Peyer's patch (tissue), 4 donors: Measurements from ENCODE around the gene HKDC1. TPM values are rescaled to one million over a fixed set of nuclear protein-coding genes. Genes with fewer than 3 reads are reported as not detected.

Experiments used
- DNase-seq, 3 donors: peaks; one replicate each; pipeline ENCODE4 v3.0.0-alpha.2; 2017 to 2019
- H3K27ac ChIP-seq, 4 donors: fragments of 200-600 bp; sonication (generic); one replicate each; pipeline ENCODE4 v1.5.1; 2016 to 2019
- H3K27me3 ChIP-seq, 2 donors: fragments of 200-600 bp; sonication (generic); one replicate each; pipeline ENCODE4 v1.5.1; 2019
- H3K36me3 ChIP-seq, 3 donors: fragments of 200-600 bp; sonication (generic); one replicate each; pipeline ENCODE4 v1.5.1; 2016 to 2019
- H3K4me1 ChIP-seq, 4 donors: fragments of 200-600 bp; sonication (generic); one replicate each; pipeline ENCODE4 v1.5.1; 2016 to 2019
- H3K4me3 ChIP-seq, 4 donors: fragments of 200-600 bp; sonication (generic); 1 replicate in 3 of 4; 2 replicates in 1 of 4; pipeline ENCODE4 v1.5.1; 2016 to 2019; ENCODE audit warnings: mild to moderate bottlenecking in 1 of 4
- H3K9me3 ChIP-seq, 4 donors: fragments of 200-600 bp; sonication (generic); one replicate each; pipeline ENCODE4 v1.5.1; 2016 to 2019; ENCODE audit warnings: mild to moderate bottlenecking in 1 of 4
- CTCF ChIP-seq, 6 experiments: fragments of 450-650 bp in 4 of 6; fragments of 200-600 bp in 2 of 6; sonication (generic) in 1 of 6; IDR thresholded peaks; one replicate each; pipeline ENCODE4 v1.5.1; 2017 to 2019; ENCODE audit warnings: antibody characterized with exemption in 6 of 6, mild to moderate bottlenecking in 3 of 6, moderate library complexity in 1 of 6
- POLR2A ChIP-seq, 2 donors: fragments of 450-650 bp; IDR thresholded peaks; one replicate each; pipeline ENCODE4 v1.5.1; 2017; ENCODE audit warnings: antibody characterized with exemption in 2 of 2, mild to moderate bottlenecking in 2 of 2, moderate library complexity in 2 of 2
- total RNA-seq, 4 donors: library from RNA; depleted of rRNA; stranded (reverse); fragments of >200 nt; gene quantifications; one replicate each; pipeline ENCODE4 v1.1.0, GENCODE V29; 2016

Gene HKDC1
- total RNA-seq, 4 donors from 2014 or later, result 53.6 to 207 (median 184) TPM

GRCh38 chr10:69217119-69217754 lies 2.9 kb upstream of the HKDC1 start:
- H3K9me3 ChIP-seq, result no peaks in the 10 kb centered on the region
- H3K36me3 ChIP-seq, result no peaks in the 10 kb centered on the region
- H3K4me3 ChIP-seq, result no peak overlapping the region
- TF ChIP-seq POLR2A (IDR thresholded peaks at IDR 0.05) (no peak), CTCF (IDR thresholded peaks at IDR 0.05) (no peak)
- no peaks in the 10 kb centered on the region for H3K27me3 ChIP-seq
- DNase-seq, result no peak
- no peaks in the 10 kb centered on the region for H3K4me1 ChIP-seq
- H3K27ac ChIP-seq, result peak overlapping the region in 3 of 4 donors; percentile 10 to 59 (median 16)

DNA sequence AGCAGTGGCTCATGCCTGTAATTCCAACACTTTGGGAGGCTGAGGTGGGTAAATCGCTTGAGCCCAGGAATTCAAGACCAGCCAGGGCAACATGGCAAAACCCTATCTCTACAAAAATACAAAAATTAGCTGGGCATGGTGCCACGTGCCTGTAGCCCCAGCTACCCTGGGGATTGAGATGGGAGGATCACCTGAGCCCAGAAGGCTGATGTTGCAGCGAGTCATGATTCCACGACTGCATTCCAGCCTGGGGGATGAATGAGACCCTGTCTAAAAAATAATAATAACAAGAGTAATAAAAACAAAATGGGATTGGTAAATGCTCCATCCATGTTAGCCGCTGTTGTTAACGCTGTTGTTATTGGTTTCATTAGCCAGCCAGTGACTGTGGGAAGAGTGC lies 1.3 kb upstream of the HKDC1 start:
- Histone ChIP-seq H3K4me3 (no peak overlapping the region), H3K27ac (no peak overlapping the region), H3K9me3 (no peaks in the 10 kb centered on the region), H3K27me3 (no peaks in the 10 kb centered on the region), H3K36me3 (no peaks in the 10 kb centered on the region), H3K4me1 (peaks cover 0 to 10% (median under 1%) of the 10 kb centered on the region in 4 donors)
- DNase-seq, result no peak
- TF ChIP-seq CTCF (IDR thresholded peaks at IDR 0.05) (no peak), POLR2A (IDR thresholded peaks at IDR 0.05) (no peak)

GRCh38 chr10:69220507-69220906 lies 375 bp downstream of the HKDC1 start:
- TF ChIP-seq POLR2A (IDR thresholded peaks at IDR 0.05), result no peak
- TF ChIP-seq CTCF (IDR thresholded peaks at IDR 0.05), result no peak
- Histone ChIP-seq H3K4me3 (peak overlapping the region in 3 of 4 donors; percentile 9 to 60 (median 51)), H3K36me3 (no peaks in the 10 kb centered on the region), H3K27me3 (no peaks in the 10 kb centered on the region), H3K4me1 (peaks cover under 1 to 26% (median 9%) of the 10 kb centered on the region in 4 donors), H3K9me3 (no peaks in the 10 kb centered on the region), H3K27ac (peak overlapping the region in 3 of 4 donors; percentile 77 to 92 (median 87))
- no peak for DNase-seq

DNA sequence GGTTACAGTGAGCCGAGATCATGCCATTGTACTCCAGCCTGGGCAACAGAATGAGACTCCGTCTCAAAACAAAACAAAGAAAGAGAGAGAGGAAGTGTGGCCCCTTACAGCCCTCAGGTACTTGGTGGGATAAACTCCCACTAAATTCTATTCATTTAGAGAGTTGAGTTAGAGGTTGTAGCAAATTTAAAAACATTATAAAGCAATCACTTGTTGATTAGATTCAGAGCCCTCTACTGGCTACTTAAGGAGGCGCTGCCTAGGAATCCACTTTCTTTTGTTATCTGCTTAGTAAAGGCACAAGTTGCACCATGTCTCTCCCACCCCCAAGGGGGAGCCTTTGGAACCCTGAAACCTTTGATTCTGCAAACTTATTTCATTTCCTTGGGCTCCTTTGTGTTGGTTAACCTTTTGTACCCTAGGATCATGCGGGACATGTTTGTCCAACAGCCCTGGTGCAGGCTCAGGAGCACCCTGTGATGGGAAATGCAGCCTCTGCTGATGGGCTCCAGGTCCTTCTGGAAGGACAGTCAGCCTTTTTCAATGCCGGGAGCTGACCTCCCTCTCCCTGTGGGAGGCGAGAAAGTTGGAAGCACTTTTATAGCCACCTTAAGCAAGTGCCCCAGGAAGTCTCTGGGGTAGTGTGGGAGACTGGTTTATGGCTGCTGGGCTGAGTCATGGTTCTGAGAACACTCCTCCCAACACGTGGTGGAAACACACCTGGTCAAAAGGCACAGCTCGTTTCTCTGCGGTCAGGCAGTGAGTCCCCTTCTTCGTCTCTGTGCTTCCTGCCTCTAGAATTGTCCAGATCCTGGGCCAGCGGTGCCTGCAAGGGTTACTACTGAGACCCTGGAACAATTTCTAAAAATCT lies 2.3 kb downstream of the HKDC1 start:
- peak overlapping the region; percentile 77 to 92 (median 84) for H3K27ac ChIP-seq
- no peaks in the 10 kb centered on the region for H3K27me3 ChIP-seq
- peaks cover 2 to 33% (median 21%) of the 10 kb centered on the region in 4 donors for H3K4me1 ChIP-seq
- peak; percentile 84 to 96 (median 90) for DNase-seq
- H3K36me3 ChIP-seq, result no peaks in the 10 kb centered on the region
- peak overlapping the region; percentile 9 to 60 (median 35) for H3K4me3 ChIP-seq
- H3K9me3 ChIP-seq, result no peaks in the 10 kb centered on the region
- peak; percentile 50 to 86 (median 73) for TF ChIP-seq CTCF (IDR thresholded peaks at IDR 0.05)
- peak; percentile 95 to 96 for TF ChIP-seq POLR2A (IDR thresholded peaks at IDR 0.05)

DNA sequence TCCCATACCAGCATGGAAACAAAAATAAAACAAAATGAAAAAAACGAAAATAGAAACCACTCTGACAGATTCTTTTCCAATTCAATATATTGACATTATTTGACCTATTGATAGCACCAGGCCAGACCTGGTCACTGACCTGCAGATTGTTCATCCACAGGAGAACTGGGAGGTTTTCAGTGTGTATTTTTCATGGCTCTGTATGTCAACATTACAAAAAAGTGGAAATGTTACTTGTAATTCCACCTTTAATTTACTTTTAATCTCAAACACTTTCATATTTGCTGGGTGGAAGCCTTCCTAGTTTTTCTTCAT lies 2.9 kb downstream of the HKDC1 start:
- TF ChIP-seq CTCF (IDR thresholded peaks at IDR 0.05), result no peak
- no peak for TF ChIP-seq POLR2A (IDR thresholded peaks at IDR 0.05)
- Histone ChIP-seq H3K9me3 (no peaks in the 10 kb centered on the region), H3K27ac (peak overlapping the region; percentile 77 to 92 (median 84)), H3K4me3 (peak overlapping the region in 2 of 4 donors; percentile 19 to 60), H3K27me3 (no peaks in the 10 kb centered on the region), H3K36me3 (no peaks in the 10 kb centered on the region), H3K4me1 (peaks cover 2 to 36% (median 23%) of the 10 kb centered on the region in 4 donors)
- DNase-seq, result no peak
